Stimulated activated naive B cell treated with anti-CD40 and anti-IgM and Interleukin-4, amounts not matched to agents 10 μg/mL and 1 μg/mL and 100 μg/mL, for 72 hours (primary cell): ENCODE data around the gene SCAPER.
A peak's percentile ranks its signal among the peaks of the same experiment; 100 is the strongest.
"Not testable (repeated sequence)": the region's sequence is repeated elsewhere in the genome, so short reads cannot be mapped to it uniquely, and the experiment has no call there.

Experiments
- ATAC-seq, 2 donors: fragments of 150-1000 bp; cut with Tn5 transposase; replicated peaks; 2 replicates each; pipeline ENCODE4 v1.10.0; 2021; ENCODE audit warnings: moderate library complexity in 1 of 2
- DNase-seq: peaks from one replicate; pipeline ENCODE4 v3.0.0; 2021
- H3K27ac Mint-ChIP-seq: one replicate; pipeline ENCODE4 v1.8.0; 2022; ENCODE audit warnings: mild to moderate bottlenecking, mixed read lengths
- H3K27me3 Mint-ChIP-seq, 2 donors: one replicate each; pipeline ENCODE4 v1.8.0; 2022; ENCODE audit warnings: mixed read lengths in 2 of 2
- H3K36me3 Mint-ChIP-seq, 2 donors: one replicate each; pipeline ENCODE4 v1.8.0; 2022; ENCODE audit warnings: mixed read lengths in 2 of 2, mild to moderate bottlenecking in 1 of 2
- H3K4me1 Mint-ChIP-seq, 2 donors: one replicate each; pipeline ENCODE4 v1.8.0; 2022; ENCODE audit warnings: mixed read lengths in 2 of 2, mild to moderate bottlenecking in 1 of 2
- H3K4me3 Mint-ChIP-seq, 2 donors: one replicate each; pipeline ENCODE4 v1.8.0; 2022; ENCODE audit warnings: mild to moderate bottlenecking in 2 of 2, mixed read lengths in 2 of 2, moderate library complexity in 1 of 2
- H3K9me3 Mint-ChIP-seq, 2 donors: one replicate each; pipeline ENCODE4 v1.8.0; 2022; ENCODE audit warnings: mixed read lengths in 2 of 2, mild to moderate bottlenecking in 1 of 2

Gene SCAPER

DNA sequence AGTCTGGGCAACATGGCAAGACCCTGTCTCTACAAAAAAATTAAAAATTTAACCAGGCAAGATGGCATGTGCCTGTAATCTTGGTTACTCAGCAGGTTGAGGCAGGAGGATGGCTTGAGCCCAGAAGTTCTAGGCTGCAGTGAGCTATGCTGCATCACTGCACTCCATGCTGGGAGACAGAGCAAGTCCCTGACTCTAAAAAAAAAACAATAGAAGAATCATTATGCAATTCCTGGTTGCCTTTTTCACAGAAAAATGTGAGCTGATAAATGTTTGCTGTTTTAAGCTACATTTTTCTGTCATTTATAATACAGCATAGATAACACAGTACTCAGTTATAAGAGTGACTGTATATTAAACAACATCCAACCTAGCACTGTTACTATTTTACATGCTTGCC is 148.8 kb downstream of the SCAPER start:
- Mint-ChIP-seq H3K4me1 (peaks cover 4 to 11% of the 10 kb centered on the region in 2 donors), H3K27me3 (no peaks in the 10 kb centered on the region), H3K9me3 (peaks cover 0 to 1% of the 10 kb centered on the region in 2 donors), H3K4me3 (no peak overlapping the region), H3K27ac (no peak overlapping the region), H3K36me3 (peaks cover 9 to 18% of the 10 kb centered on the region in 2 donors)
- ATAC-seq = no peak
- DNase-seq = no peak

DNA sequence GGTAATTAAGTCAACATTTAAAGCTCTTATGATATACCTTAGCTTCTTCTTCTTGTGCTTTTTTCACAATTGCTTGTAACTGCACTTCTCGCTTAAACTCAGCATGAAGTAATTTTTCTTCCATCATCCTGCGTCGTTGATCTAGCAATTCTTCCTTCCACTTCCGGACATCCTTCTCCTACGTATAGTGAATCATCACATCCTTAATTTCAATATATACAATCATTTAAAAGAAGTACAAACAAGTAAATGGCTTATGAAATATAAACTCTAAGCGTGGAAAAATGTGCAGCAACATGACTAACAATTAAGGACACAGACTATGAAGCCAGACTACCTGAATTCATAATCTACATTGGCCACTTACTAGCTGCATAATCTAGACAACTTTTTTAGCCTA is 151.4 kb downstream of the SCAPER start:
- ATAC-seq (no peak), DNase-seq (no peak)
- Mint-ChIP-seq H3K36me3 (peaks cover 18 to 24% of the 10 kb centered on the region in 2 donors), H3K4me3 (no peak overlapping the region), H3K4me1 (peaks cover 4 to 11% of the 10 kb centered on the region in 2 donors), H3K27ac (no peak overlapping the region), H3K9me3 (peaks cover 0 to 1% of the 10 kb centered on the region in 2 donors), H3K27me3 (no peaks in the 10 kb centered on the region)

DNA sequence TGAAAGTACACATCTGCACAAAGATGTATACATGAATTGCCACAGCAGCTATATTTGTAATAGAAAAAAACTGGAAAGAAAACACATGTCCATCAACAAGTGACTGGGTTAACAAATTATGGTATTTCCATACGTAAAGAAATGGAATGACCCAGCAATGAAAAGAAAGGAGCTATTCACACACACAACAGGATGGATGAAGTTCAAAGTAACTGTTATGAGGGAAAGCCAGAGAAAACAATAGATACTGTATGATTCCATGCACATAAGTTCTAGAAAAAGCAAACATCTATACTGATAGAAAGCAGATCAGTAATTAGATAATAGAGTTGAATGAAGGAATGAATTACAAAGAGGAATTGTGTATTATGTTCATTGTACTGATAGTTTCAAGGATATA is 152.0 kb downstream of the SCAPER start:
- no peaks in the 10 kb centered on the region for H3K27me3 Mint-ChIP-seq
- peaks cover 0 to 1% of the 10 kb centered on the region in 2 donors for H3K9me3 Mint-ChIP-seq
- no peak overlapping the region for H3K27ac Mint-ChIP-seq
- peaks cover 18 to 24% of the 10 kb centered on the region in 2 donors for H3K36me3 Mint-ChIP-seq
- H3K4me3 Mint-ChIP-seq = no peak overlapping the region
- DNase-seq = no peak
- no peak for ATAC-seq
- H3K4me1 Mint-ChIP-seq = peaks cover 4 to 11% of the 10 kb centered on the region in 2 donors

- H3K4me3 Mint-ChIP-seq = no peak overlapping the region
- H3K9me3 Mint-ChIP-seq = peaks cover 0 to 1% of the 10 kb centered on the region in 2 donors
- ATAC-seq (peak; percentile 29 to 33), DNase-seq (no peak)
- no peak overlapping the region for H3K27ac Mint-ChIP-seq
- peaks cover 4 to 11% of the 10 kb centered on the region in 2 donors for H3K4me1 Mint-ChIP-seq
- H3K27me3 Mint-ChIP-seq = no peaks in the 10 kb centered on the region
- H3K36me3 Mint-ChIP-seq = peaks cover 18 to 26% of the 10 kb centered on the region in 2 donors
These were observed 152.6 kb downstream of the SCAPER start for GRCh38 chr15:76752549-76752948.

GRCh38 chr15:76737573-76737972 is 167.6 kb downstream of the SCAPER start:
- DNase-seq (no peak), ATAC-seq (no peak)
- Mint-ChIP-seq H3K4me1 (peaks cover 9 to 16% of the 10 kb centered on the region in 2 donors), H3K4me3 (no peak overlapping the region), H3K27ac (no peak overlapping the region), H3K36me3 (peaks cover 31 to 41% of the 10 kb centered on the region in 2 donors), H3K9me3 (peaks cover 3 to 5% of the 10 kb centered on the region in 2 donors), H3K27me3 (no peaks in the 10 kb centered on the region)

GRCh38 chr15:76732321-76732720 is 172.8 kb downstream of the SCAPER start:
- not testable (repeated sequence) for H3K27me3 Mint-ChIP-seq, ATAC-seq, DNase-seq, H3K27ac Mint-ChIP-seq, H3K4me3 Mint-ChIP-seq, H3K4me1 Mint-ChIP-seq, H3K9me3 Mint-ChIP-seq
- peaks cover 33 to 37% of the 10 kb centered on the region in 2 donors for H3K36me3 Mint-ChIP-seq

GRCh38 chr15:76730262-76730661 is 174.9 kb downstream of the SCAPER start:
- DNase-seq = no peak
- Mint-ChIP-seq H3K36me3 (peaks cover 38 to 40% of the 10 kb centered on the region in 2 donors), H3K4me3 (no peak overlapping the region), H3K4me1 (peaks cover 0 to 2% of the 10 kb centered on the region in 2 donors), H3K9me3 (peaks cover 5 to 8% of the 10 kb centered on the region in 2 donors), H3K27ac (no peak overlapping the region), H3K27me3 (no peaks in the 10 kb centered on the region)
- no peak for ATAC-seq

GRCh38 chr15:76718863-76719262 is 186.3 kb downstream of the SCAPER start:
- DNase-seq = no peak
- no peak overlapping the region for H3K27ac Mint-ChIP-seq
- H3K4me1 Mint-ChIP-seq = no peaks in the 10 kb centered on the region
- H3K4me3 Mint-ChIP-seq = no peak overlapping the region
- H3K27me3 Mint-ChIP-seq = no peaks in the 10 kb centered on the region
- peaks cover 29 to 56% of the 10 kb centered on the region in 2 donors for H3K36me3 Mint-ChIP-seq
- no peak for ATAC-seq
- H3K9me3 Mint-ChIP-seq = peaks cover 11 to 21% of the 10 kb centered on the region in 2 donors

- no peaks in the 10 kb centered on the region for H3K27me3 Mint-ChIP-seq
- H3K27ac Mint-ChIP-seq = no peak overlapping the region
- ATAC-seq (no peak), DNase-seq (no peak)
- H3K4me3 Mint-ChIP-seq = no peak overlapping the region
- H3K4me1 Mint-ChIP-seq = peaks cover 5 to 14% of the 10 kb centered on the region in 2 donors
- H3K36me3 Mint-ChIP-seq = peaks cover 34 to 56% of the 10 kb centered on the region in 2 donors
- H3K9me3 Mint-ChIP-seq = peaks cover 13 to 22% of the 10 kb centered on the region in 2 donors
These were observed 190.2 kb downstream of the SCAPER start for GRCh38 chr15:76714950-76715349.

- Mint-ChIP-seq H3K36me3 (peaks cover 37 to 55% of the 10 kb centered on the region in 2 donors), H3K27me3 (no peaks in the 10 kb centered on the region), H3K4me1 (peaks cover 16 to 32% of the 10 kb centered on the region in 2 donors), H3K27ac (no peak overlapping the region), H3K4me3 (no peak overlapping the region), H3K9me3 (peaks cover 12 to 18% of the 10 kb centered on the region in 2 donors)
- ATAC-seq (peak; percentile 75 to 79), DNase-seq (no peak)
These were observed 193.8 kb downstream of the SCAPER start for GRCh38 chr15:76711351-76711827.

- peaks cover 20 to 42% of the 10 kb centered on the region in 2 donors for H3K36me3 Mint-ChIP-seq
- H3K27me3 Mint-ChIP-seq, H3K4me3 Mint-ChIP-seq, H3K27ac Mint-ChIP-seq, H3K4me1 Mint-ChIP-seq, H3K9me3 Mint-ChIP-seq, ATAC-seq, DNase-seq: not testable (repeated sequence)
These were observed 201.1 kb downstream of the SCAPER start for GRCh38 chr15:76704032-76704431.

DNA sequence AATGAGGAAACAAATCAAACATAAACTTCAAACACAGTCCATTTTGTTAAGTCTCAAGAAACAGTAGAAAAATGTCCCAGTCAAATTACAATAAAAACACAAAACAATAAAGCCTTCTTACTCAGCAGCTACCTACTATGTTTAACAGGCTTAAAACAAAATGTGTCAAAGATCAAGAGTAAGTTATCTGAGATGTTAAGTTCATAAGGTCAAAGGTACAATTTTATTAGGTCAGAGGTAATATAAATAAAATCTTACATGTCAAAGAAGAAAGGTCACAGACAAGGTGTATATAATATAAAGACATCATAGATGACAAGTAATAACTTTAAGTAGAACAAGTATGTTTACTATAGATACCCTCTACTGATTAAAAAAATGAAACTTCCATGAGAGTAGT is 208.3 kb downstream of the SCAPER start:
- Mint-ChIP-seq H3K9me3 (no peaks in the 10 kb centered on the region), H3K4me1 (no peaks in the 10 kb centered on the region), H3K36me3 (peaks cover 16 to 20% of the 10 kb centered on the region in 2 donors), H3K27me3 (no peaks in the 10 kb centered on the region), H3K27ac (no peak overlapping the region), H3K4me3 (no peak overlapping the region)
- ATAC-seq (no peak), DNase-seq (no peak)

DNA sequence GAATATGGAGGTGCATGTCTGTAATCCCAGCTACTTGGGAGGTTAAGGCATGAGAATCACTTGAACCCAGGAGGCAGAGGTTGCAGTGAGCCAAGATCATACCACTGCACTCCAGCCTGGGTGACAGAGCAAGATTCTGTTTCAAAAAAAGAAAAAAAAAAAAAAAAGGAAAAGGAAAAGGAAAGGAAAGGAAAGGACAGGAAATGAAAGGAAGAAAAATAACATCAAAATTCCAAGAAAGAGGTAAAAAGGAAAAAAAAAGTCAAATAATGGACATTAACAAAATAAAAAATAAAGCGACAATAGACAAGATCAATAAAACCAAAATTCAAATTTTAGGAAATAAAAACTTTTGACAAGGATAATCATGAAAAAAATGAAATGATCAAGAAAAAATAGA is 212.6 kb downstream of the SCAPER start:
- not testable (repeated sequence) for ATAC-seq, H3K27me3 Mint-ChIP-seq, H3K27ac Mint-ChIP-seq, H3K4me3 Mint-ChIP-seq, H3K9me3 Mint-ChIP-seq, H3K4me1 Mint-ChIP-seq, DNase-seq
- peaks cover 7 to 15% of the 10 kb centered on the region in 2 donors for H3K36me3 Mint-ChIP-seq

- not testable (repeated sequence) for DNase-seq, H3K4me1 Mint-ChIP-seq, H3K27ac Mint-ChIP-seq, H3K27me3 Mint-ChIP-seq, ATAC-seq, H3K4me3 Mint-ChIP-seq
- Mint-ChIP-seq H3K36me3 (peaks cover 15 to 30% of the 10 kb centered on the region in 2 donors), H3K9me3 (peaks cover 0 to 10% of the 10 kb centered on the region in 2 donors)
These were observed 217.5 kb downstream of the SCAPER start for GRCh38 chr15:76687592-76687991.

DNA sequence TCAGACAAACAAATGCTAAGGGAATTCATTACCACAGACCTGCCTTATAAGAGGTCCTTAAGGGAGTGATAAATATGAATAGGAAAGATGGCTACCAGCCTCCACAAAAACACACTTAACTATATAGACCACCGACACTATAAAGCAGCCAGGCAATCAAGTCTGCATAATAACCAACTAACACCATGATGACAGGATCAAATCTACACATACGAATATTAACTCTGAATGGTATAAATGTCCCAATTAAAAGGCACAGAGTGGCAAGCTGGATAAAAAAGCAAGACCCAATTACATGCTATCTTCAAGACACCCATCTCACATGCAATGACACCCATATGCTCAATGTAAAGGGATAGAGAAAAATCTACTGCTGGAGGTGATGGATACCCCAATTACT is 221.1 kb downstream of the SCAPER start:
- ATAC-seq (no peak), DNase-seq (no peak)
- Mint-ChIP-seq H3K9me3 (peaks cover 4 to 13% of the 10 kb centered on the region in 2 donors), H3K27ac (no peak overlapping the region), H3K4me1 (peaks cover 2 to 5% of the 10 kb centered on the region in 2 donors), H3K4me3 (no peak overlapping the region), H3K27me3 (no peaks in the 10 kb centered on the region), H3K36me3 (peaks cover 17 to 47% of the 10 kb centered on the region in 2 donors)
